HG03064 (cell line): ENCODE results near the gene VSTM2B.
"Not testable (repeated sequence)": the region's sequence is repeated elsewhere in the genome, so short reads cannot be mapped to it uniquely, and the experiment has no call there.

ENCODE experiments used
- ATAC-seq: cut with Tn5 transposase; IDR thresholded peaks from one replicate; pipeline ENCODE4 v1.9.1; 2021; ENCODE audit warnings: low read depth; ENCODE audit not compliant: unreplicated experiment

The VSTM2B gene

GRCh38 chr19:29525901-29526729, at the start of gene VSTM2B:
Gene VSTM2B, plus strand, starts transcription at chr19:29525994. Its CDS starts 590 bp downstream, at chr19:29526584.
- ATAC-seq = no peak

- no peak for ATAC-seq
Observed at GRCh38 chr19:29476528-29476927, 49.3 kb upstream of the VSTM2B start.

GRCh38 chr19:29477831-29478577, 47.8 kb upstream of the VSTM2B start:
- no peak for ATAC-seq

- no peak for ATAC-seq
Observed at GRCh38 chr19:29478578-29479565, 46.9 kb upstream of the VSTM2B start.

GRCh38 chr19:29479941-29480340, 45.9 kb upstream of the VSTM2B start:
- no peak for ATAC-seq

- no peak for ATAC-seq
Observed at GRCh38 chr19:29480507-29480906, 45.3 kb upstream of the VSTM2B start.

- no peak for ATAC-seq
Observed at GRCh38 chr19:29482855-29483640, 42.7 kb upstream of the VSTM2B start.

GRCh38 chr19:29483641-29483920, 42.2 kb upstream of the VSTM2B start:
- no peak for ATAC-seq

GRCh38 chr19:29483944-29484581, 41.7 kb upstream of the VSTM2B start:
- ATAC-seq = no peak

GRCh38 chr19:29484876-29485275, 40.9 kb upstream of the VSTM2B start:
- no peak for ATAC-seq

- no peak for ATAC-seq
Observed at GRCh38 chr19:29485293-29485692, 40.5 kb upstream of the VSTM2B start.

GRCh38 chr19:29486961-29487360, 38.8 kb upstream of the VSTM2B start:
- ATAC-seq = not testable (repeated sequence)

GRCh38 chr19:29487432-29487831, 38.4 kb upstream of the VSTM2B start:
- ATAC-seq = no peak

GRCh38 chr19:29488316-29488715, 37.5 kb upstream of the VSTM2B start:
- ATAC-seq = no peak

GRCh38 chr19:29489172-29489951, 36.4 kb upstream of the VSTM2B start:
- no peak for ATAC-seq

- no peak for ATAC-seq
Observed at GRCh38 chr19:29491491-29491890, 34.3 kb upstream of the VSTM2B start.

GRCh38 chr19:29491995-29492577, 33.7 kb upstream of the VSTM2B start:
- no peak for ATAC-seq

GRCh38 chr19:29492769-29493168, 33.0 kb upstream of the VSTM2B start:
- no peak for ATAC-seq
